Stomach (tissue), 9 donors: ENCODE results near the gene CACNA2D4. TPM values are rescaled to one million over a fixed set of nuclear protein-coding genes. Genes with fewer than 3 reads are reported as not detected.

Experiments used
- DNase-seq, 2 donors: peaks; one replicate each; pipeline versions ENCODE4 v3.0.0 to v3.0.0-alpha.2; 2013 to 2019
- H3K27ac ChIP-seq, 5 donors: fragments of 200-600 bp in 4 of 5; sonication (generic) in 4 of 5; one replicate each; pipeline ENCODE4 v1.5.1; 2013 to 2019; ENCODE audit warnings: mild to moderate bottlenecking in 1 of 5, moderate library complexity in 1 of 5
- H3K27me3 ChIP-seq, 3 donors: fragments of 200-600 bp; sonication (generic); one replicate each; pipeline ENCODE4 v1.5.1; 2017 to 2019; ENCODE audit warnings: mixed run types in 1 of 3
- H3K36me3 ChIP-seq, 4 donors: fragments of 200-600 bp; sonication (generic); 1 replicate in 3 of 4; 2 replicates in 1 of 4; pipeline ENCODE4 v1.5.1; 2016 to 2019
- H3K4me1 ChIP-seq, 4 donors: fragments of 200-600 bp; sonication (generic); one replicate each; pipeline ENCODE4 v1.5.1; 2016 to 2019
- H3K4me3 ChIP-seq, 4 donors: fragments of 200-600 bp; sonication (generic) in 3 of 4; one replicate each; pipeline ENCODE4 v1.5.1; 2016 to 2019; ENCODE audit warnings: mild to moderate bottlenecking in 1 of 4
- H3K9me3 ChIP-seq, 4 donors: fragments of 200-600 bp; sonication (generic); one replicate each; pipeline ENCODE4 v1.5.1; 2016 to 2019
- CTCF ChIP-seq, 7 experiments: fragments of 450-650 bp in 4 of 7; fragments of 200-600 bp in 3 of 7; sonication (generic) in 3 of 7; IDR thresholded peaks; one replicate each; pipeline ENCODE4 v1.5.1; 2016 to 2019; ENCODE audit warnings: antibody characterized with exemption in 7 of 7, control low read depth in 2 of 7, mild to moderate bottlenecking in 1 of 7
- EP300 ChIP-seq: sonication (generic); formaldehyde crosslinking; IDR thresholded peaks from one replicate; pipeline ENCODE4 v1.6.1; 2017; ENCODE audit warnings: antibody characterized with exemption
- POLR2A ChIP-seq, 4 donors: fragments of 450-650 bp; IDR thresholded peaks; one replicate each; pipeline ENCODE4 v1.6.1; 2016; ENCODE audit warnings: antibody characterized with exemption in 4 of 4, control low read depth in 2 of 4, mild to moderate bottlenecking in 1 of 4, moderate library complexity in 1 of 4
- POLR2AphosphoS5 ChIP-seq, 3 donors: sonication (generic); formaldehyde crosslinking; IDR thresholded peaks; one replicate each; pipeline ENCODE4 v1.6.1; 2016; ENCODE audit warnings: antibody characterized with exemption in 3 of 3
- WGBS, 5 donors: extraction: QIAGEN DNeasy Blood & Tissue Kit in 3 of 5; methylation state at CpG; one replicate each; pipeline versions ENCODE4 v1.1.5 to v1.1.7; 2013 to 2018; 5-methylcytosine and 5-hydroxymethylcytosine counted together
- intact Hi-C: fragments of 100-400 bp; cut with DNase I; formaldehyde crosslinking; loops from one replicate; pipeline ENCODE4 v1.15.1; 2023; ENCODE audit warnings: low total_unique reads
- polyA plus RNA-seq, 3 donors: library from polyadenylated mRNA; stranded (reverse); fragments of 200-250 nt; gene quantifications; one replicate each; pipeline ENCODE4 v1.2.3, GENCODE V29; 2013
- total RNA-seq, 5 donors: library from RNA; depleted of rRNA; stranded (reverse); fragments of >200 nt; gene quantifications; one replicate each; pipeline versions ENCODE4 v1.1.0 to v1.2.3, GENCODE V29; 2014 to 2016
- donor health status: healthy with polysubstance abuse.
- donor health status: Bipolar disorder and iron deficiency.
- donor health status: healthy.

Gene CACNA2D4
- total and polyA plus RNA-seq, 8 donors: 0.58 to 3.5 (median 1.8) TPM; not detected in 1

GRCh38 chr12:1842905-1843640, 75.4 kb downstream of the CACNA2D4 start:
- Histone ChIP-seq H3K9me3 (no peaks in the 10 kb centered on the region), H3K4me1 (no peaks in the 10 kb centered on the region), H3K4me3 (no peak overlapping the region), H3K36me3 (no peaks in the 10 kb centered on the region), H3K27me3 (peaks cover 0 to 41% (median 21%) of the 10 kb centered on the region in 3 donors), H3K27ac (no peak overlapping the region)
- intact Hi-C loops: no loop called here
- no peak for TF ChIP-seq POLR2A (IDR thresholded peaks at IDR 0.05)
- TF ChIP-seq CTCF (IDR thresholded peaks at IDR 0.05): no peak
- no peak for TF ChIP-seq POLR2AphosphoS5 (IDR thresholded peaks at IDR 0.05)
- no peak for TF ChIP-seq EP300
- 60 to 72% (median 67%) methylated on average over 16 of the region's 16 CpGs for WGBS, 5 donors
- no peak for DNase-seq

- Histone ChIP-seq H3K36me3 (no peaks in the 10 kb centered on the region), H3K9me3 (no peaks in the 10 kb centered on the region), H3K27ac (no peak overlapping the region), H3K4me3 (no peak overlapping the region), H3K27me3 (peaks cover 0 to 41% (median 21%) of the 10 kb centered on the region in 3 donors), H3K4me1 (no peaks in the 10 kb centered on the region)
- no peak for DNase-seq
- WGBS, 5 donors: 56 to 71% (median 62%) methylated on average over 16 to 18 of the region's 18 CpGs
- TF ChIP-seq POLR2AphosphoS5 (IDR thresholded peaks at IDR 0.05) (no peak), CTCF (IDR thresholded peaks at IDR 0.05) (no peak), EP300 (no peak), POLR2A (IDR thresholded peaks at IDR 0.05) (no peak)
- intact Hi-C loops: no loop called here
These were observed 76.1 kb downstream of the CACNA2D4 start for GRCh38 chr12:1842183-1842904.

GRCh38 chr12:1841586-1842182, 76.8 kb downstream of the CACNA2D4 start:
- whole genome bisulfite sequencing, 5 donors: 82 to 86% (median 84%) methylated on average over 13 of the region's 13 CpGs
- Histone ChIP-seq H3K27ac (no peak overlapping the region), H3K27me3 (peaks cover 0 to 41% (median 21%) of the 10 kb centered on the region in 3 donors), H3K4me1 (no peaks in the 10 kb centered on the region), H3K9me3 (no peaks in the 10 kb centered on the region), H3K4me3 (no peak overlapping the region), H3K36me3 (no peaks in the 10 kb centered on the region)
- DNase-seq: no peak
- intact Hi-C loops: no loop called here
- TF ChIP-seq POLR2AphosphoS5 (IDR thresholded peaks at IDR 0.05) (no peak), POLR2A (IDR thresholded peaks at IDR 0.05) (no peak), CTCF (IDR thresholded peaks at IDR 0.05) (no peak), EP300 (no peak)

- no peaks in the 10 kb centered on the region for H3K4me1 ChIP-seq
- no peak for DNase-seq
- 85 to 94% (median 88%) methylated on average over 16 of the region's 16 CpGs for WGBS, 5 donors
These were observed 77.4 kb downstream of the CACNA2D4 start for GRCh38 chr12:1840981-1841425.

More at GRCh38 chr12:1840981-1841425, 77.4 kb downstream of the CACNA2D4 start:
- Histone ChIP-seq H3K36me3 (no peaks in the 10 kb centered on the region), H3K27me3 (peaks cover 0 to 43% (median 21%) of the 10 kb centered on the region in 3 donors), H3K9me3 (no peaks in the 10 kb centered on the region), H3K27ac (no peak overlapping the region), H3K4me3 (no peak overlapping the region)
- intact Hi-C loops: no loop called here
- TF ChIP-seq POLR2AphosphoS5 (IDR thresholded peaks at IDR 0.05) (no peak), POLR2A (IDR thresholded peaks at IDR 0.05) (no peak), EP300 (no peak)
